PC-9 (cell line): ENCODE measurements around the gene SLC47A1. TPM values are rescaled to one million over a fixed set of nuclear protein-coding genes. Genes with fewer than 3 reads are reported as not detected.

Experiments used
- BruUV-seq: library from RNA; stranded (reverse); fragments of 400-500 nt; replicated peaks from 2 replicates; lab custom pipeline; 2021; lab: Mats Ljungman, UMichigan
- CTCF ChIA-PET: fragments of 300-600 bp; sonication (Branson Sonifier 250); formaldehyde crosslinking; loops from one replicate; lab custom pipeline; 2022; ENCODE audit warnings: antibody characterized with exemption; lab: Charles Lee
- POLR2A ChIA-PET: fragments of 300-600 bp; sonication (Branson Sonifier 250); formaldehyde crosslinking; loops from one replicate; lab custom pipeline; 2022; ENCODE audit warnings: antibody characterized with exemption; ENCODE audit not compliant: unreplicated experiment; lab: Charles Lee
- DNase-seq, 2 experiments: peaks; one replicate each; pipeline versions ENCODE4 v3.0.0 to v3.0.0-alpha.2; 2015 to 2022; ENCODE audit warnings: mixed read lengths in 1 of 2
- H2AFZ ChIP-seq: fragments of 200-600 bp; sonication (generic); 2 replicates; pipeline ENCODE4 v1.8.1; 2017; ENCODE audit warnings: antibody characterized with exemption
- H3F3A ChIP-seq: fragments of 200-600 bp; sonication (generic); 2 replicates; pipeline ENCODE4 v1.8.1; 2017; ENCODE audit warnings: antibody characterized with exemption, mild to moderate bottlenecking, low read depth; ENCODE audit not compliant: insufficient read depth
- H3K27ac ChIP-seq: fragments of 200-600 bp; sonication (generic); 2 replicates; pipeline ENCODE4 v1.6.1; 2016; ENCODE audit warnings: mixed run types
- H3K27me3 ChIP-seq: fragments of 200-600 bp; sonication (generic); 2 replicates; pipeline ENCODE4 v1.6.1; 2016; ENCODE audit warnings: low read depth, mixed run types; ENCODE audit not compliant: insufficient read depth
- H3K36me3 ChIP-seq: fragments of 200-600 bp; sonication (generic); 2 replicates; pipeline ENCODE4 v1.6.1; 2016; ENCODE audit warnings: low read depth, mixed run types
- H3K4me1 ChIP-seq: fragments of 200-600 bp; sonication (generic); replicated peaks from 2 replicates; pipeline ENCODE4 v1.6.1; 2016; ENCODE audit warnings: mixed run types; ENCODE audit not compliant: insufficient read depth
- H3K4me2 ChIP-seq: fragments of 200-600 bp; sonication (generic); 2 replicates; pipeline ENCODE4 v1.6.1; 2017; ENCODE audit warnings: mixed run types
- H3K4me3 ChIP-seq: fragments of 200-600 bp; sonication (generic); 2 replicates; pipeline ENCODE4 v1.6.1; 2016; ENCODE audit warnings: mixed run types
- H3K79me2 ChIP-seq: fragments of 200-600 bp; sonication (generic); 2 replicates; pipeline ENCODE4 v1.6.1; 2017; ENCODE audit warnings: low read depth, mixed run types
- H3K9me2 ChIP-seq: fragments of 200-600 bp; sonication (generic); 2 replicates; pipeline ENCODE4 v1.8.1; 2017; ENCODE audit warnings: mild to moderate bottlenecking; ENCODE audit not compliant: insufficient read depth
- H3K9me3 ChIP-seq: fragments of 200-600 bp; sonication (generic); 2 replicates; pipeline ENCODE4 v1.8.1; 2016; ENCODE audit warnings: low read depth; ENCODE audit not compliant: insufficient read depth
- H4K20me1 ChIP-seq: fragments of 200-600 bp; sonication (generic); 2 replicates; pipeline ENCODE4 v1.8.1; 2017; ENCODE audit not compliant: insufficient read depth
- CTCF ChIP-seq: fragments of 200-600 bp; sonication (generic); conservative IDR thresholded peaks from 2 replicates; pipeline ENCODE4 v1.6.1; 2017; ENCODE audit warnings: mixed run types, antibody characterized with exemption, mild to moderate bottlenecking, moderate library complexity
- EZH2 ChIP-seq: fragments of 200-600 bp; sonication (generic); IDR thresholded peaks from 2 replicates; pipeline ENCODE4 v1.8.0; 2017; ENCODE audit warnings: antibody characterized with exemption, low read depth
- intact Hi-C: fragments of 100-400 bp; cut with micrococcal nuclease; formaldehyde crosslinking; loops from one replicate; pipeline ENCODE4 v1.10.0; 2022; ENCODE audit not compliant: unreplicated experiment
- total RNA-seq: library from RNA; stranded (reverse); gene quantifications from 2 replicates; pipeline ENCODE4 v1.2.3, GENCODE V29; 2021

The SLC47A1 gene
- total RNA-seq, 1 experiment from 2014 or later: 1.3 TPM

DNA sequence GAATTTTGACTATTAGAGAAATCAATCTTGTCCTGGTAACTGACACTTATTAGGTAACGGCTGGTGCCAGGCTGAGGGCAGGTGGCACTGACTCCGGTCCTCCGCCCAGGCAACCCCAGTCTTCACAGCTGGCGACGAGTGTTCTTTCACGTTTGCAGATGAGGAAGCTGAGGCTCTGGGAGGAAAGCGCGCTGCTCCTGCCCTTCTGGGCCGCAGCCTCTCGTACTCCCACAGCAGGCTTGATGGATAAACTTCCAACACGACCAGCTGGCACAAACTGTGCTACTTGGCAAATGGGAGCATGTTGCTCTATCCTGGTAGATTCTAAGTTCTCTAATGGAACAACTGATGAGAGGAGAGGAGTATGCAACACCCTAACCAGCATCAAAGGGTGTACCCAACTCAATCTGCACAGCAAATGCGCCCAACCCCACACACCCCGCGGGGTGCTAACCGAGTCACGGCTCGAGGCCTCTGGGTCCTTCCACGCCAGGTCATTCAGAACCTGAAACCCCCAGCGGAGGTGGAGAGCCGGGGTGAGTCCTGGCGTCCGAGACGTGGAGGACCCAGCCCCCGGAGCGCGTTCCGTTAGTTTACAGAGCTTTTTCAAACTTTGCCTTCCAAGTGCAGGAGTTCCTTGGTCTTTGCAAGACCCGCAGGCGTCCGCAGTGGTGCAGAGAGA, 477 bp upstream of the SLC47A1 start:
- Histone ChIP-seq H3K9me2 (no peaks in the 10 kb centered on the region), H3K27ac (no peak overlapping the region), H3K4me1 (peaks cover 3% of the 10 kb centered on the region; the same call in 1 of the 2 replicates), H3K4me3 (peak overlapping the region; percentile 47; the same call in 1 of the 2 replicates), H3F3A (no peaks in the 10 kb centered on the region), H2AFZ (no peak overlapping the region), H4K20me1 (no peaks in the 10 kb centered on the region), H3K36me3 (no peaks in the 10 kb centered on the region), H3K79me2 (no peaks in the 10 kb centered on the region), H3K4me2 (peak overlapping the region; percentile 81), H3K9me3 (no peaks in the 10 kb centered on the region), H3K27me3 (peaks cover 31% of the 10 kb centered on the region)
- BruUV-seq: no TSS peak
- no peak for DNase-seq
- ChIA-PET POLR2A (no interaction called here), CTCF (no interaction called here)
- no peak for TF ChIP-seq CTCF
- no peak for TF ChIP-seq EZH2
- intact Hi-C loops: no loop called here

GRCh38 chr17:19534562-19535149, 1.0 kb downstream of the SLC47A1 start:
- no peaks in the 10 kb centered on the region for H4K20me1 ChIP-seq
- H3K9me3 ChIP-seq: no peaks in the 10 kb centered on the region
- H3K27ac ChIP-seq: no peak overlapping the region
- H3K4me2 ChIP-seq: peak overlapping the region; percentile 81
- H3K4me1 ChIP-seq: peaks cover 10% of the 10 kb centered on the region; the same call in 1 of the 2 replicates
- no TSS peak for BruUV-seq
- TF ChIP-seq EZH2 (0 out of 2 replicates have a peak, but pooled peaks have one; percentile 20), CTCF (no peak)
- POLR2A ChIA-PET: interaction anchor here (0.6 kb wide), 1 partner anchor 217 kb away, joined by 4 read pairs; no protein-coding TSS in a partner anchor
- no peaks in the 10 kb centered on the region for H3K36me3 ChIP-seq
- H3K27me3 ChIP-seq: peaks cover 31% of the 10 kb centered on the region
- no peaks in the 10 kb centered on the region for H3F3A ChIP-seq
- peak overlapping the region; percentile 78; the same call in 1 of the 2 replicates for H2AFZ ChIP-seq
- H3K79me2 ChIP-seq: no peaks in the 10 kb centered on the region
- no peak for DNase-seq
- peak overlapping the region; percentile 47; the same call in 1 of the 2 replicates for H3K4me3 ChIP-seq
- H3K9me2 ChIP-seq: no peaks in the 10 kb centered on the region
- intact Hi-C loops: no loop called here
- CTCF ChIA-PET: no interaction called here

- Histone ChIP-seq H3K27ac (no peak overlapping the region), H3K9me3 (no peaks in the 10 kb centered on the region), H3K79me2 (no peaks in the 10 kb centered on the region), H2AFZ (no peak overlapping the region), H3K4me2 (no peak overlapping the region), H3F3A (no peaks in the 10 kb centered on the region), H4K20me1 (no peaks in the 10 kb centered on the region), H3K27me3 (peaks cover 28% of the 10 kb centered on the region), H3K4me1 (peaks cover 10% of the 10 kb centered on the region; the same call in 1 of the 2 replicates), H3K4me3 (no peak overlapping the region), H3K9me2 (no peaks in the 10 kb centered on the region), H3K36me3 (no peaks in the 10 kb centered on the region)
- no peak for DNase-seq
- BruUV-seq: no TSS peak
- CTCF ChIA-PET: interaction anchor here (0.5 kb wide), 1 partner anchor 20 kb away, joined by 6 read pairs; no protein-coding TSS in a partner anchor
- intact Hi-C loops: no loop called here
- POLR2A ChIA-PET: no interaction called here
- TF ChIP-seq EZH2: no peak
- TF ChIP-seq CTCF: no peak
Observed at GRCh38 chr17:19537111-19537510, 3.5 kb downstream of the SLC47A1 start.
